GM19025 (cell line): ENCODE results near the gene GOLGB1.
"Not testable (repeated sequence)": the region's sequence is repeated elsewhere in the genome, so short reads cannot be mapped to it uniquely, and the experiment has no call there.

Experiments
- ATAC-seq: cut with Tn5 transposase; IDR thresholded peaks from one replicate; pipeline ENCODE4 v1.9.1; 2021; ENCODE audit warnings: mild to moderate bottlenecking, low read depth, moderate library complexity; ENCODE audit not compliant: unreplicated experiment

Gene GOLGB1

GRCh38 chr3:121692010-121692699 lies 57.4 kb downstream of the GOLGB1 start:
- ATAC-seq, result no peak

- peak; percentile 58 for ATAC-seq
Measured at GRCh38 chr3:121690777-121691405, 58.6 kb downstream of the GOLGB1 start.

- not testable (repeated sequence) for ATAC-seq
Measured at GRCh38 chr3:121688747-121689146, 60.8 kb downstream of the GOLGB1 start.

GRCh38 chr3:121681792-121682191 lies 67.7 kb downstream of the GOLGB1 start:
- ATAC-seq, result no peak

GRCh38 chr3:121677141-121677540 lies 72.4 kb downstream of the GOLGB1 start:
- ATAC-seq, result no peak

GRCh38 chr3:121670676-121671075 lies 78.9 kb downstream of the GOLGB1 start:
- no peak for ATAC-seq

- no peak for ATAC-seq
Measured at GRCh38 chr3:121667333-121667732, 82.2 kb downstream of the GOLGB1 start.

GRCh38 chr3:121665488-121665887 lies 84.1 kb downstream of the GOLGB1 start:
- no peak for ATAC-seq

GRCh38 chr3:121663171-121663847 lies 86.2 kb downstream of the GOLGB1 start:
- ATAC-seq, result no peak

GRCh38 chr3:121662742-121663141 lies 86.8 kb downstream of the GOLGB1 start:
- ATAC-seq, result no peak

- no peak for ATAC-seq
Measured at GRCh38 chr3:121661376-121661775, 88.2 kb downstream of the GOLGB1 start.

GRCh38 chr3:121660356-121661171 lies 89.0 kb downstream of the GOLGB1 start, which contains the start of gene HCLS1:
Gene HCLS1, minus strand, starts transcription at chr3:121660903. Its CDS starts 2,556 bp downstream, at chr3:121658347.
- peak; percentile 80 for ATAC-seq

- ATAC-seq, result no peak
Measured at GRCh38 chr3:121659586-121659985, 90.0 kb downstream of the GOLGB1 start.

- ATAC-seq, result no peak
Measured at GRCh38 chr3:121658716-121659435, 90.7 kb downstream of the GOLGB1 start.

- peak; percentile 65 for ATAC-seq
Measured at GRCh38 chr3:121654493-121655385, 94.8 kb downstream of the GOLGB1 start.

GRCh38 chr3:121651684-121652083 lies 97.9 kb downstream of the GOLGB1 start:
- no peak for ATAC-seq

GRCh38 chr3:121649645-121650044 lies 99.9 kb downstream of the GOLGB1 start:
- ATAC-seq, result no peak

GRCh38 chr3:121648219-121648958 lies 101.2 kb downstream of the GOLGB1 start:
- ATAC-seq, result no peak
